Measurements from ENCODE around the gene LPIN1.

Gene LPIN1

DNA sequence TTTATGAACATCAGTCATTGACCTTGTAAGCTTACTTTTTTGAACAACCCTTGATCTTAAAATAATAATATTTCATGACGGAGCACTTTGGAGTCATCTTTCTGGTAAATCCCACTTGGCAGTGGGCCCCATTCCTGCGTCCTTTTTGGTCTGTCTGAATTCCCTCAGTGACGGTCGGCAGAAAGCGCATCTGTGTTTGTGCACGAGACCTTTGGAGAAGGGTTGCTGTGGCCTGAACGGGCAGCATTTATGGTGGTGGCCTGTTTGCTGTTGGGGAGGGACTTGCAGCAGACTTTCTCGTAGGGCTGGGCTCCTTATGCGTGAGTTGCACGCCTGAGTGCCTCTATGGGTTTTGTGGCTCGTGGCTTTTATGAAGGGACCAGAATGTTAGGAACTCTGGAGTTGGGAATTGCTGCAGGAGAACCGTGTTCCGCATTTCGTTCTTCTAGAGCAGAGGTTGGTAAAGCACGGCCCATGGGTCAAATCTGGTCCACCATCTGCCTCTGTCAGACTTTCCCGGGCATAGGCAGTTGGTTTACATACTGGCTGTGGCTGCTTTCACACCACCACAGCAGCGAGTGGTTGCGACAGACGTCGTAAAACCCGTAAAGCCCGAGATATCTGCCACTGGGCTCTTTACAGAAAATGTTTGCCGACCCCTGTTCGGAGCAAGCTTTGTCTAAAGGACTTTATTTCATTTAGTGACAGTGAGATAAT lies 30.8 kb downstream of the LPIN1 start:
- Histone ChIP-seq H3K9me3 (ENCODE audit: control insufficient read depth, insufficient read depth, low read length) (no peaks in the 10 kb centered on the region), H3K27ac (ENCODE audit: low read depth, low read length) (no peak overlapping the region), H3K36me3 (ENCODE audit: control insufficient read depth, insufficient read depth, low read length) (peaks cover 18% of the 10 kb centered on the region; the same call in 1 of the 2 replicates), H3K4me1 (ENCODE audit: control insufficient read depth, insufficient read depth, low read length) (peaks cover 9% of the 10 kb centered on the region), H3K27me3 (ENCODE audit: control insufficient read depth, insufficient read depth, low read length) (no peaks in the 10 kb centered on the region), H3K4me3 (ENCODE audit: low read depth, low read length) (no peak overlapping the region), H3K9ac (ENCODE audit: low read depth, low read length) (no peak overlapping the region)

DNA sequence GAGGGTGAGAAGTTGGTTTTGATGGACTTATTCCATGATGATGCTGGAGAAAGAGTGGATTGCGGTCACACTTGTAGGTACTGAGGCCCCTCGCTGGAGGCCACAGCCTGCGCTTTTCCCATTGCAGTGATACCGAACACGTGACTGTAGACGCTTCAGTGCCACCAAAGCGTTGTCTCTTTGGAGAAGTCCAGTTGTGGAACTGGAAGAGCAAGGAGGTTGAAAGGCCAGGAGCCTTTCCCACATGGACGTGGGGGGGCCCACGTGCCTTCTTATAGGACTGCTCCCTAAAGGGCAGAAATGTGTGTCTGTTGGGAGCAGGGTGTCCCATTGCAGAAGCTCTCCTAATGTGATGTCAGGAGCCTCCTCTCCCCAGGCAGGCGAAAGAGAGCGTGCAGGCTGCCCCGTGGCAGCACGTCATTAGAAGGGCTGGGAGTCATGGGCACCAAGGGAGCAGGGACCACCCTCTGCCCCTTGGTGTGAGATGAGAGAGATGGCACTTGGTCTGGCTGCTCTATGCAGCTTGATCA lies 31.5 kb downstream of the LPIN1 start:
- no peak overlapping the region for H3K9ac ChIP-seq (ENCODE audit: low read depth, low read length)
- no peak overlapping the region for H3K27ac ChIP-seq (ENCODE audit: low read depth, low read length)
- peaks cover 23% of the 10 kb centered on the region for H3K36me3 ChIP-seq (ENCODE audit: control insufficient read depth, insufficient read depth, low read length)
- H3K4me1 ChIP-seq (ENCODE audit: control insufficient read depth, insufficient read depth, low read length), result peaks cover 9% of the 10 kb centered on the region
- no peaks in the 10 kb centered on the region for H3K9me3 ChIP-seq (ENCODE audit: control insufficient read depth, insufficient read depth, low read length)
- no peaks in the 10 kb centered on the region for H3K27me3 ChIP-seq (ENCODE audit: control insufficient read depth, insufficient read depth, low read length)
- H3K4me3 ChIP-seq (ENCODE audit: low read depth, low read length), result no peak overlapping the region

DNA sequence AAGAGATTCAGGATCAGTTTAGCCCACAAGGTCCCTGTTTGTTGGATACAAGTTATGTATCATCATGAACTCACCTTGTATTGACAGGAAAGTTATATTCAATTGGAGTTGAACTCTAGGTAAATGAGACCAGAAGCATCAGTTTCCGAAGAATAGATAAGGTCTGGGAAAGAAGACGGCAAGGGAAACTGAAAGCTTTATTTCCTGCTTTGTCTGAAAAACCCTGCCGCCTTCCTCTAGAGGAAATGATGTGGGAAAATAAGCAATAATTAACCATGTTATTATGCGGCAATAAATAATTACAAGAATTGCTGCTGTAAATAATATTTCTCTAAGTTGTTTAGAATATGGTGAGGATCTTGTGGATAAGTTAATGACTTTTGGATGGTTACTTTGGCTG lies 32.0 kb downstream of the LPIN1 start:
- Histone ChIP-seq H3K4me1 (ENCODE audit: control insufficient read depth, insufficient read depth, low read length) (peaks cover 9% of the 10 kb centered on the region), H3K27ac (ENCODE audit: low read depth, low read length) (no peak overlapping the region), H3K36me3 (ENCODE audit: control insufficient read depth, insufficient read depth, low read length) (peaks cover 25% of the 10 kb centered on the region), H3K4me3 (ENCODE audit: low read depth, low read length) (no peak overlapping the region), H3K27me3 (ENCODE audit: control insufficient read depth, insufficient read depth, low read length) (no peaks in the 10 kb centered on the region), H3K9me3 (ENCODE audit: control insufficient read depth, insufficient read depth, low read length) (no peaks in the 10 kb centered on the region), H3K9ac (ENCODE audit: low read depth, low read length) (no peak overlapping the region)

DNA sequence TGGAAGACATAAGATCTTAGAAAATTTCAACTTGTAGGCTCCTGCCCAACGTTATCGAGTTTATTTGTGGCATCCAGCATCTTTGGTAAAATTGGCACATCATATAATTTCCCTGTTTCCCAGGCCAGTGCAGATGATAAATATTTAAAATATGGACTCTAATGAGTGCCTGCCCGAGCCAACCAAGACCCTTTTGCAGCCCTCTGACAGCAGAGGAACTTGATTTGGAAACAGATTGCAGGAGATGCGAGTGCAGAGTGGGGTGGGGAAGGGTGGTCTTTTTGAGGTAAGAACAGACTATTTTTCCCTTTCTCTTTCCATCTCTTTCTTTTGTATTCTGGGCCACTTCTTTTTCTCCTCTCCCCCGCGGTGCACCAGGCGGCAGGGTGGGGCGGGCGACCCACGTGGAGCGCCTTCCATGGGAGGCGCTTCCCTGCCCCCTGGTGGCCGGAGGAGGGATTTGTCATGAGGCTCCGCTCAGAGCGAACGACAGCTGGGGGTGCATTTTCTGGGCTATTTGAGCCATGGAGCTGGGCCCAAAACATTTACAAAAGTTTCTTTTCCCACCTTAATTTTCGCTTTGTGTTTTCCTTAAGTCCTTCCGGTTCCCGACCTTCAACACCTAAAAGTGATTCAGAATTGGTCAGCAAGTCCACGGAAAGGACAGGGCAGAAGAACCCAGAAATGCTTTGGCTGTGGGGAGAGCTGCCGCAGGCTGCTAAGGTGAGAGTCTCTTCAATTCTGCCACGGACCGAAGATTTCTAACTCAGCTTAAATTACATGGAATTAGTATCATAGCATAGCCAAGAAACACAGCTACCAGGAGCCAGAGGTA lies 32.7 kb downstream of the LPIN1 start:
- H3K9ac ChIP-seq (ENCODE audit: low read depth, low read length), result no peak overlapping the region
- no peaks in the 10 kb centered on the region for H3K9me3 ChIP-seq (ENCODE audit: control insufficient read depth, insufficient read depth, low read length)
- H3K4me1 ChIP-seq (ENCODE audit: control insufficient read depth, insufficient read depth, low read length), result peaks cover 9% of the 10 kb centered on the region
- H3K27me3 ChIP-seq (ENCODE audit: control insufficient read depth, insufficient read depth, low read length), result no peaks in the 10 kb centered on the region
- no peak overlapping the region for H3K27ac ChIP-seq (ENCODE audit: low read depth, low read length)
- peaks cover 22% of the 10 kb centered on the region for H3K36me3 ChIP-seq (ENCODE audit: control insufficient read depth, insufficient read depth, low read length)
- no peak overlapping the region for H3K4me3 ChIP-seq (ENCODE audit: low read depth, low read length)

DNA sequence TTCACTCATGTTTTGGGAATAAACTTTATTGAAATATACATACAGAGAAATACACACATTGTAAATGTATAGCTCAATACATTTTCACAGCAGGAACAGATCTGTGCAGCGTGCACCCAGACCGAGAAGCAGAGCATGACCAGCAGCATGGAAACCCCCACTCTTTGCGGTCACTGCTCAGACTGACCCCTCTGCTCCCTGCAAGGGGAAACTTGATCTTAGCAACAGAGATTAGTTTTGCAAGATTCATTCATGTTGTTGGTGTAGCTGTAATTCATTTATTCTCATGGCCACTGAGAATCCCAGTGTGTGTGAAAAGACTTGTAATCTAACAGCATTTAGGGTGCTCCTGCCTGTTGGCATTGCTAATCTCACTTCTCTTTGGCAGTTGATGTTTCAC lies 35.2 kb downstream of the LPIN1 start:
- H3K27me3 ChIP-seq (ENCODE audit: control insufficient read depth, insufficient read depth, low read length), result no peaks in the 10 kb centered on the region
- H3K4me3 ChIP-seq (ENCODE audit: low read depth, low read length), result no peak overlapping the region
- no peaks in the 10 kb centered on the region for H3K9me3 ChIP-seq (ENCODE audit: control insufficient read depth, insufficient read depth, low read length)
- peaks cover 11% of the 10 kb centered on the region for H3K4me1 ChIP-seq (ENCODE audit: control insufficient read depth, insufficient read depth, low read length)
- H3K9ac ChIP-seq (ENCODE audit: low read depth, low read length), result no peak overlapping the region
- H3K27ac ChIP-seq (ENCODE audit: low read depth, low read length), result no peak overlapping the region
- peaks cover 14% of the 10 kb centered on the region for H3K36me3 ChIP-seq (ENCODE audit: control insufficient read depth, insufficient read depth, low read length)

DNA sequence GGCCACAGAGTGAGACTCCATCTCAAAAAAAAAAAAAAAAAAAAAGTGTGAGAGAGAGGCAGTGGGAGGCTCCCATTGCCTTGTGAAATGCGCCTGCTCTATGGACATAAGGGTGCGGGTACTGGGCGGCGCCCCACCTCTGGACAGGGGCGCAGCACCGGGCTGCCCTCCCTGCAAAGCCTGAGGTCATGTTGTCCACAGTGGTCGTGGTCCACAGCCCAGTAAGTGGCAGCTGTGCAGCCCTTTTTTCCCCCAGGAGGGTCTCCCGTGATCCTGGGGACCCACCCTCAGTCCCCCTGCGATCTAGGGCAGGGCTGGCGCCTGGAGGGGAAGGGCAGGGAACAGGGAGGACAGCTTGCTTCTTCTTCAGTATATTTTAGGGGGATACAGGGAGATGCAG lies 37.8 kb downstream of the LPIN1 start:
- Histone ChIP-seq H3K4me3 (ENCODE audit: low read depth, low read length) (no peak overlapping the region), H3K27me3 (ENCODE audit: control insufficient read depth, insufficient read depth, low read length) (no peaks in the 10 kb centered on the region), H3K9me3 (ENCODE audit: control insufficient read depth, insufficient read depth, low read length) (no peaks in the 10 kb centered on the region), H3K9ac (ENCODE audit: low read depth, low read length) (no peak overlapping the region), H3K27ac (ENCODE audit: low read depth, low read length) (no peak overlapping the region), H3K4me1 (ENCODE audit: control insufficient read depth, insufficient read depth, low read length) (peaks cover 3% of the 10 kb centered on the region; the same call in 1 of the 2 replicates), H3K36me3 (ENCODE audit: control insufficient read depth, insufficient read depth, low read length) (peaks cover 30% of the 10 kb centered on the region)

DNA sequence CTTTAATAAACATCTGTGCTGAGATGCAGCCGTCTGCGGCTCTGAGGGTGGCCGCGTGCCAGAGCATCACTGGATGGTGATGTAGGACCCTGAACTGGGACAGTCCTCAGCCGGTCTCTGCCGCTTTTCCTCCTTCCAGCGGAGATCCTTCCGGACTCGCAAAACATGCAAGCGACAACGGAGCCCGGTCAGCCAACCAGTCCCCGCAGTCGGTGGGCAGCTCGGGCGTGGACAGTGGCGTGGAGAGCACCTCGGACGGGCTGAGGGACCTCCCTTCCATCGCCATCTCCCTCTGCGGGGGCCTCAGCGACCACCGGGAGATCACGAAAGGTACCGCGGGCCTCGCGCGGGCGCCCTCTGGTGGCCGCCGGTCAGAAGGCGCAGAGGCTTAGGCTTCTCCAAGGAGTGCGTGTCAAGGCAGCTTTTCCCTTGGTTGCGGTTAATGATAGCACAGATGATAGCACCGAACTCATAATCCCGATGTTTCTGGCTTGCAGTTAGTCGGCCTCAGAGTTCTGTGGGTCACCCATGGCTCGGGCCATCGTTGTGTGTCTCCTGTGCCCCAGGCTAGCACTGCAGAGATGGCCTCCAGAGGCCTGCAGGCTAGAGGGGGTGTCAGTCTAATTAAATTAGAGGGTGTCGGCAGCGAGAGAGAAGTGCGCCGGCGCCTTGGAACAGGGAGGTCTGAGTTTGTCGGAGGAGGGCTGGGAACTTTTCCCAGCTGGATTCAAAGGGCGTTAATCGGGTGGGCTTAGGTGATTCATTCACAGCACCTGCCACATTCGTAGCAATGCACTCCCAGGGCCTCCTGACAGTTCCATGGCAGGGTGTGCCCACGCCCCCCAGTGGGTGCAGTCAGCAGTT lies 38.5 kb downstream of the LPIN1 start:
- Histone ChIP-seq H3K36me3 (ENCODE audit: control insufficient read depth, insufficient read depth, low read length) (peaks cover 31% of the 10 kb centered on the region), H3K9me3 (ENCODE audit: control insufficient read depth, insufficient read depth, low read length) (no peaks in the 10 kb centered on the region), H3K27ac (ENCODE audit: low read depth, low read length) (no peak overlapping the region), H3K4me1 (ENCODE audit: control insufficient read depth, insufficient read depth, low read length) (peaks cover 3% of the 10 kb centered on the region; the same call in 1 of the 2 replicates), H3K4me3 (ENCODE audit: low read depth, low read length) (peak overlapping the region; percentile 50), H3K27me3 (ENCODE audit: control insufficient read depth, insufficient read depth, low read length) (no peaks in the 10 kb centered on the region), H3K9ac (ENCODE audit: low read depth, low read length) (no peak overlapping the region)

DNA sequence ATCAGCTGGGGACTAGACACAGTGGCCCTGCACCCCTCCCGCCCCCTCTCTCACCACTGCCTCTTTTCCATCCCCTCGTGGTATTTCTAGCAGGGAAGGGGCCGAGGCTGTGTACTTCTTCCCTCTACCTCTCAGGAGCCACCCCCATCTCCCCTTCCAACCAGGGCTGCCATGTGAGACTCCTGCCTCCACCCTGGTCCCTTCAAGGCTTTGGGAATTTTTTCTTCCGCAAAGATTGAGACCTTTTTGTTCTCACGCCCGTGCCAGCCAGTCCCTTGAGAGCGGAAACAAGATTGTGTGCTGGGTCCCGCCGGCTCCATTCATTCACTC lies 39.1 kb downstream of the LPIN1 start:
- no peaks in the 10 kb centered on the region for H3K9me3 ChIP-seq (ENCODE audit: control insufficient read depth, insufficient read depth, low read length)
- H3K4me3 ChIP-seq (ENCODE audit: low read depth, low read length), result no peak overlapping the region
- no peaks in the 10 kb centered on the region for H3K27me3 ChIP-seq (ENCODE audit: control insufficient read depth, insufficient read depth, low read length)
- no peak overlapping the region for H3K27ac ChIP-seq (ENCODE audit: low read depth, low read length)
- H3K4me1 ChIP-seq (ENCODE audit: control insufficient read depth, insufficient read depth, low read length), result peaks cover 3% of the 10 kb centered on the region; the same call in 1 of the 2 replicates
- H3K9ac ChIP-seq (ENCODE audit: low read depth, low read length), result no peak overlapping the region
- peaks cover 34% of the 10 kb centered on the region for H3K36me3 ChIP-seq (ENCODE audit: control insufficient read depth, insufficient read depth, low read length)

DNA sequence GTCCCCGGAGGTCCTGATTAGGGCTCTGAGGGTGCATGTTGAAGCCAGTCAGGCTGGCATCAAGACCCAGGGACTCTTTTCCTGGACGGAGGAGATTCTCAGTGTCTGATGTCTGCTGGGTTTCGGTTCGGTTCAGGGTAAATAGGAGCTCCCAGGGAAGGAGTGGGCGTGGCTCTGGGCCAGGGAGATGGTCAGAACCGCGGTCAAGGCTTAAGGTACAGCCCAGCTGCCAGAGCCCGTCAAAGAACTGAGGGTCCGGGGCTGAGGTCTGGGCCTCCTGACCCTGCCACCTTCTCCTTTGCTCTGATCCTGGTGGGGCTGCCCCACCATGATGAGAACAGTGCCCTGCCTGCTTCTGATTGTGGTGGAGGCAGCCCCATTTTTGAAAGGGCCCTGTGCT lies 39.8 kb downstream of the LPIN1 start:
- Histone ChIP-seq H3K27me3 (ENCODE audit: control insufficient read depth, insufficient read depth, low read length) (no peaks in the 10 kb centered on the region), H3K36me3 (ENCODE audit: control insufficient read depth, insufficient read depth, low read length) (peaks cover 34% of the 10 kb centered on the region), H3K27ac (ENCODE audit: low read depth, low read length) (no peak overlapping the region), H3K4me3 (ENCODE audit: low read depth, low read length) (no peak overlapping the region), H3K9ac (ENCODE audit: low read depth, low read length) (no peak overlapping the region), H3K4me1 (ENCODE audit: control insufficient read depth, insufficient read depth, low read length) (peaks cover 3% of the 10 kb centered on the region; the same call in 1 of the 2 replicates), H3K9me3 (ENCODE audit: control insufficient read depth, insufficient read depth, low read length) (no peaks in the 10 kb centered on the region)

DNA sequence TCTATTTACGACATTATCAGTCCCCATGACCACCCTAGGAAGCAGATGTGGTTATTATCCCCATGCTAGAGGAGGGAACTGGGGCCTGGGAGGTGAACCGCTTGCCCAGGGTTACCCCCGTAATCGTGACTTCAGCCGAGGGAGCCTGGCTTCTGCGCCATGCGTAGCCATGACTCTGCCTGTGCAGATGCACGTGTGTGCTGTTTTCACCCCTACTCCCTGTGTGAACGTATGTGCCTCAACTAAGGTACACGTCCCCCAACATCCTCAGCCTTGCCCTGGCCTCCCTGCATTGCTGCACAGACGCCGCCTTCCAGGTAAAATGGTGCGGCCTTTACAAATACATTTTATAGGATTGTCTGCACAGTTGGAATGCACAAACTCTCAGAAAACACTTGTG lies 40.2 kb downstream of the LPIN1 start:
- Histone ChIP-seq H3K27me3 (ENCODE audit: control insufficient read depth, insufficient read depth, low read length) (no peaks in the 10 kb centered on the region), H3K27ac (ENCODE audit: low read depth, low read length) (no peak overlapping the region), H3K36me3 (ENCODE audit: control insufficient read depth, insufficient read depth, low read length) (peaks cover 35% of the 10 kb centered on the region), H3K4me3 (ENCODE audit: low read depth, low read length) (no peak overlapping the region), H3K4me1 (ENCODE audit: control insufficient read depth, insufficient read depth, low read length) (peaks cover 3% of the 10 kb centered on the region; the same call in 1 of the 2 replicates), H3K9ac (ENCODE audit: low read depth, low read length) (no peak overlapping the region), H3K9me3 (ENCODE audit: control insufficient read depth, insufficient read depth, low read length) (no peaks in the 10 kb centered on the region)
